NCI-H1694 (cell line): ENCODE measurements around the gene CEP135.
"Not testable (repeated sequence)": the region's sequence is repeated elsewhere in the genome, so short reads cannot be mapped to it uniquely, and the experiment has no call there.

Source experiments
- DNase-seq: peaks from one replicate; lab custom pipeline; 2025; lab: John Stamatoyannopoulos, UW

The CEP135 gene

GRCh38 chr4:55948726-55949481 lies at the start of gene CEP135:
Gene CEP135, plus strand, starts transcription at chr4:55948945. Its CDS starts 3,186 bp downstream, at chr4:55952131.
- peak; percentile 54 for DNase-seq

GRCh38 chr4:55902677-55903076 lies 46.1 kb upstream of the CEP135 start:
- no peak for DNase-seq

- DNase-seq: no peak
These were observed 45.2 kb upstream of the CEP135 start for GRCh38 chr4:55903577-55903976.

GRCh38 chr4:55904576-55904975 lies 44.2 kb upstream of the CEP135 start:
- DNase-seq: no peak

- no peak for DNase-seq
These were observed 42.4 kb upstream of the CEP135 start for GRCh38 chr4:55906323-55906722.

- no peak for DNase-seq
These were observed 41.8 kb upstream of the CEP135 start for GRCh38 chr4:55906989-55907388.

- DNase-seq: no peak
These were observed 41.3 kb upstream of the CEP135 start for GRCh38 chr4:55907469-55907868.

- DNase-seq: no peak
These were observed 38.6 kb upstream of the CEP135 start for GRCh38 chr4:55910140-55910539.

- DNase-seq: peak; percentile 4
These were observed 36.5 kb upstream of the CEP135 start for GRCh38 chr4:55912249-55912648.

- no peak for DNase-seq
These were observed 28.2 kb upstream of the CEP135 start for GRCh38 chr4:55920571-55920970.

GRCh38 chr4:55921093-55921492 lies 27.7 kb upstream of the CEP135 start:
- DNase-seq: no peak

GRCh38 chr4:55925241-55925640 lies 23.5 kb upstream of the CEP135 start:
- no peak for DNase-seq

- DNase-seq: no peak
These were observed 22.1 kb upstream of the CEP135 start for GRCh38 chr4:55926610-55927009.

GRCh38 chr4:55927803-55928437 lies 20.8 kb upstream of the CEP135 start:
- no peak for DNase-seq

GRCh38 chr4:55928846-55929245 lies 19.9 kb upstream of the CEP135 start:
- DNase-seq: no peak

- DNase-seq: no peak
These were observed 17.7 kb upstream of the CEP135 start for GRCh38 chr4:55931043-55931442.

- DNase-seq: no peak
These were observed 16.9 kb upstream of the CEP135 start for GRCh38 chr4:55931833-55932232.

GRCh38 chr4:55932511-55932910 lies 16.2 kb upstream of the CEP135 start:
- DNase-seq: no peak

- no peak for DNase-seq
These were observed 15.1 kb upstream of the CEP135 start for GRCh38 chr4:55933611-55934010.

GRCh38 chr4:55935907-55936306 lies 12.8 kb upstream of the CEP135 start:
- DNase-seq: not testable (repeated sequence)

- no peak for DNase-seq
These were observed 10.3 kb upstream of the CEP135 start for GRCh38 chr4:55938481-55938880.

GRCh38 chr4:55939421-55939820 lies 9.3 kb upstream of the CEP135 start:
- DNase-seq: no peak

GRCh38 chr4:55941881-55942396 lies 6.8 kb upstream of the CEP135 start:
- no peak for DNase-seq
